NCI-H774 (cell line): Measurements from ENCODE around the gene MALRD1.
"Not testable (repeated sequence)": the region's sequence is repeated elsewhere in the genome, so short reads cannot be mapped to it uniquely, and the experiment has no call there.

ENCODE experiments used
- DNase-seq: peaks from one replicate; lab custom pipeline; 2025; lab: John Stamatoyannopoulos, UW

MALRD1 gene

DNA sequence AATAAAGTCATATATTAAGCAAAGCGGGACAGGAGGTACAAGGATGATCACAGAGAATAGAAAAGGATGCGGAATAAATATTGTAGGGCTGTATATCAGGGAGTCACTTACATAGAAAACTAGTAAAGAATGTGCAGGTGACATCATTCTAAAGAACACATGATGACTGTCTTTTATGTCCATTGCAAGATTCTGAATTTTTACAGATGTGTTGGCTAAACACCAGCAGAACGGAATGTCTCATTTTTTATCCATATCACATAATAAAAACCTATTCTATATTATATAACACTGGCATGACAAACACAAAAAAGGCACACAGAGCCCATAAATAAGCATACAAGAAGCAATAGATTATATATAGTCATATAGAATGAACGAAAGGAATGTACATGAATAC is 448.4 kb downstream of the MALRD1 start:
- DNase-seq, result no peak

DNA sequence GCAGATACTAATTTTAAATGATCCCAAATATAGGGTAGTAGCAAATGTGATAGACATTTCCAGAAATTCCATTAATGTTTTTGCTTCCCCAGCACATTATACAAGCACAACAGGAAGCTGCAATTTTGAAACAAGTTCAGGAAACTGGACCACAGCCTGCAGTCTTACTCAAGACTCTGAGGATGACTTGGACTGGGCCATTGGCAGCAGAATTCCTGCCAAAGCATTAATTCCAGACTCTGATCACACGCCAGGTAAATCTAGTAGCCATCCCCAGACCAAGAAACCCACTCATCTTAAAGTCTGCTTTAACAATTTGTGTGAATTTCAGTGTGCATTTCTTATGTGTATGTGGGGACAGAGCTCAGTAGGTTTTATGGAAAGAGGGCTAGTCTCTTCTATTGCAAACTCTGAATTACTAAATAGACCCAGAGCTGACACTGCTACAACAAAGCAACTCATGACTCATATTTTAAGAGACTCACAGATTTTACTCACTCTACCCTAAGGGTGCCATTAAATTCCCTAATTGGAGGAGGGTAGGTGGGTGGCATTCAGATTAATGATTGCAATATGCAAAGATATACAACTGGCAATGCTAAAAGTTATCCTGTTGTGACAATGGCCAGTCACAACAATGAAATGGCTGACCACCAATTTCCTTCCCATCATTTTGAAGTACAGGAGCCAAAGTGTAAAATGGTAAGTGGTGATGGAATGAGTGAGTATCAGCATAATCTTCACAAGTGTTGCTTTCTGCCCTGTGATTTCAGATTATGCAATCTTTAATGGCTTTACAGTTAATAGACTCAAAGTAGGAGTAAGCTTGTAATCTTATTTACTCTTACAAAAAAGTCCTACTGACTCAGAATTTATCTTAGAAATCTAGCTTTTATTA is 450.0 kb downstream of the MALRD1 start:
- no peak for DNase-seq

DNA sequence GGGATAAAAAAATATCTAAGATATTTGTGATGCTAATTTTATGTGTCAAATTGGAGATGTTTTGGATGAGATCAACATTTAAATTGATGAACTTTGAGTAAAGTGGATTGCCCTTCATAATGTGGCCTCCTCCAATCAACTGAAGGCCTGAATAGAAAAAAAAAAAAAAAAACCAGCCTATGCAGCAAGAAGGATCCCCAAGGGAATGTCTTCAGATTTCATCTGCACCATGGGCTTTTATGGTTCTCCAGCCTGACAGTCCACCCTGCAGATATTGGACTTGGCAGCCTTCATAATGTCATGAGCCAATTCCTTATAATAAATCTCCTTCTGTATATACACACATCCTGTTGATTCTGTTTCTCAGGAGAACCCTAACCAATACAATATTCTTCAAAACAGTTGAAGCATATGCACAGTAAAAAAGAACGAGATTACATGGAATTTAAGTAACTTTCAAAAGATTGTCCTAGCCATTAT is 450.7 kb downstream of the MALRD1 start:
- no peak for DNase-seq

DNA sequence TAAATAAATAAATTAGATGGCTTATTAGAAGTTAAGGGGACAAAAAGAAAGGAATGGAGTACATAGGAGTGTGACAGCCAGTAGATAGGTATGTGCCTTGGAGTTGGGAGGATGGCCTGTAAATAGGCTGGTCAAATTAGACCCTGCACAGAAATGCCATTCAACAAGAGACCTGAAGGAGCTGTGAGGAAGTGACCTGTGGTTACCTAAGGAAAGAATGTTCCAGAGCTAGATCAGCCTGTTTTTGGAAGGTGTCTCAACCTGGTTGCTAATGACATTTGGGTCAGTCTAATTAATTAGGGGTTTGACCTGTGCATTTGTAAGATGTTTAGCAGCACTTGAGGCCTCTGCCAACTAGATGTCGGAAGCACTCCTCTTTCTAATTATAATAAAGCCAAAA is 452.4 kb downstream of the MALRD1 start:
- DNase-seq, result no peak

DNA sequence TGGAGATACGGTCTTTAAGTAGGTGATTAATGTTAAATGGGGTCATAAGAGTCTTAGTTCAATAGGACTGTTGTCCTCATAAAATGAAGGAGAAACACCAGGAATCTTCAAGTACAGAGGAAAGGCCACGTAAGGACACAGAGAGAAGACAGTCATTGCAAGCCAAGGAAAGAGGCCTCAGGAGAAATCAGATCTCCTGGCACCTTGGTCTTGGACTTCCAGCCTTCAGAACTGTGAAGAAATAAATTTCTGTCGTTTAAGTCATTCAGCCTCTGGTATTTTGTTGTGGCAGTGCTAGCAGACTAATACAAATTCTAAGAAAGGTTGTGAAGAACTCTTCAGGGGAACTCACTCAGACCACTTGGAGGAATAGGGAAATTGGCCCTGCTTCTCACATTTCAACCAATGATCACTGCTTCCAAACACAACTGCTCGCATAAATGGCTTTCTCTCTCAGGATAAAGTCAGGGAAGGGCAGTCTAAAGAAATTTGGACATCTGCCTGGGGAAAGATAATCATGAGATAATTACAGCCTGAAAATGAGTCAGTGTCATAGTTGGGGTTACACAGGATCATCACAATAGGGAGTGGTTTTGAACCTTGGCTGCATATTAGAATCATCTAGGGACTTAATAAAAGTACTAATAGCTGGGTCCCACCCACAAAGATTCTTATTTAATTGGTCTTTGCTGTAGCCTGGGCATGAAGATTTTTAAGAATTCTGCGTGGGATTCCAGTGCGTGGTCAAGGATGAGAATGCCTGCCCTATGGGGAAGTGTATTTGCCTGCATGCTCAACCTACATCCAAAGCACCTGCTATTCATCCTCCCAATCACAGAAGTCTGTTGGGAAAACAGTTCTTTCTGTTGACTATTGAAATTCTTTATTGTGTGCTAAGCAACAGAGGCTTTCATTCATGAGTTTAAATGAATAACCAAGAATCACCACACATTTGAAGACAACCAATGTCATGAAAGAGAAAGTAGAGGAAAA is 457.0 kb downstream of the MALRD1 start:
- DNase-seq, result no peak

DNA sequence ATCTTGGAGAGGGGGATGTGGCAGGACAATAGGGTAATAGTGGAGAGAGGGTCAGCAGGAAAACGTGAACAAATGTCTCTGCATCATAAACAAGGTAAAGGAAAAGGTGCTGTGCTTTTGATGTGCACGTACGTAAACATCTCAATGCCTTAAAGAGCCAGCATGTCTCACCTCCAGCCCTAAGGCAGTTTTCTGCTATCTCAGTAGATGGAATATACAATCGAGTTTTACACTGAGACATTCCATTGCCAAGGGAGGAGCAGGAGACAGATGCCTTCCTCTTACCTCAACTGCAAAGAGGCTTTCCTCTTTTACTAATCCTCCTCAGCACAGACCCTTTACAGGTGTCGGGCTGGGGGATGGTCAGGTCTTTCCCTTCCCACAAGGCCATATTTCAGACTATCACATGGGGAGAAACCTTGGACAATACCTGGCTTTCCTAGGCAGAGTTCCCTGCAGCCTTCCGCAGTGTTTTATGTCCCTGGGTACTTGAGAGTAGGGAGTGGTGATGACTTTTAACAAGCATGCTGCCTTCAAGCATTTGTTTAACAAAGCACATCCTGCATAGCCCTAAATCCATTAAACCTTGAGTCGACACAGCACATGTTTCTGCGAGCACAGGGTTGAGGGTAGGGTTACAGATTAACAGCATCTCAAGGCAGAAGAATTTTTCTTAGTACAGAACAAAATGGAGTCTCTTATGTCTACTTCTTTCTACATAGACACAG is 461.6 kb downstream of the MALRD1 start:
- not testable (repeated sequence) for DNase-seq

DNA sequence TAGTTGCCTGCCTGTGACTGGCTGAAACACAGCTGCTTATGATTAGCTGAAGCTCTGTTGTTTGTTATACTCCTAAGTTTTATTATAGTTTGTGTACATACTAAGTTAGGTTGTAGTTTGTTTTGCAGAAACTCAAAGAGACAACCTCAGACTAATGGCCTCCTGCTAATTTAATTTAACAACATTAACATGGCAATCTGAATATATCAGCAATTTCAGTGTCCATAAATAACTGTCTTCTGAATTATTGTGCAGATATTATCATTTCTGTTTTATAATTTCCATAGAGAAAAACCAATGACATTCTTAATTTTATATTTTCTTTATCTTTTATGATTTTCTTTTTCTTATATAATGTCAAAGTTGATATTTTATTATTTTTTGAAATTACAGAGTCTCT is 469.5 kb downstream of the MALRD1 start:
- DNase-seq, result no peak

DNA sequence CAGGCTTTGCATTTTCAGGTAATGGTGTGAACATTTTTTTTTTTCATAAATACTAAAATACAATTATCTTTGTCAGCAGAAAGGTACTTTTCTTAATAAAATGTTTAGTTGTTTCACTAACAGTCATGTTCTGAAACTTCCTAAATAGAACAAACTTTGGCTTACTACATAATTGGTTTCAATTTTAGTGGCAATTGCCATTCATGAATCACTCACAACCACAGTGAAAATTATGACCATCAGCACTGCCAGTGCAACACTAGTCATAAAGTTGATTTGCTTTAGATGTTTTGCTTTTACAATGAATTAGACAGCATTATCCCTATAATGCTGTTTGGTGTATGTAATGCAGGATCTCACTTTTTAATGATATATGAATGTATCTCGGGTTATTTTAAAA is 470.0 kb downstream of the MALRD1 start:
- no peak for DNase-seq

DNA sequence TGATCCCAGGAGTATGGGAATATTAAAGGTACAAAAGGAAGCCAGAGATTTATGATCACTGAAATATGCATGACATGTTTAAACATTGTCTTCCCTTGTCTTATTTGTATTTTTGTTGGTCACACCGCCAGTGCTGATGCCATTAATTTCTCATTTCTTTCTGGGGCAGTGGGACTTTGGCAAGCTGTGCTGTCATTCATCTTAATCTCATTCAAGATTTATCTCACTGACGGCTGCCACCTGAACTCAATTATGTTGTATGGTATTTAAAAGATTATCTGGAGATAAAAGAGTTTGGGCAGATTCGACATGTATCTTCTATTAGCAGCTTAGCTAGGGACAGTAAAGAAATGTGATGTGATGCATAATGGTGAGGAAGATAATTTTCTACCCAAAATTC is 482.7 kb downstream of the MALRD1 start:
- DNase-seq, result no peak

DNA sequence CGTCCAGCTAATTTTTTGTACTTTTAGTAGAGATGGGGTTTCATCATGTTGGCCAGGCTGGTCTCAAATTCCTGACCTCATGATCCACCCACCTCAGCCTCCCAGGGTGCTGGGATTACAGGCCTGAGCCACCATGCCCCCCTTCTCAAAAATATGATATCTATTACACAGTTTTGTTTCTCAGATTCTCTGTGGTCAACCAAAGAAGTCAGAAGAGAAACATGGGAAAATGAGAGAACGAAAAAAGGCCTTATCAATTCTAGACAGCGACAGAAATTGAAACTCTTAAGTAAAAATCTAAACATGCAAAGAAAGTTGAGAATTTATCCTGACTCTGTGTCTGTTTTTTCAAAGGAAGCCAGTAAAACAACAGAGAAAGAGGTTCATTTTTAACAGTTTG is 483.8 kb downstream of the MALRD1 start:
- DNase-seq, result no peak

DNA sequence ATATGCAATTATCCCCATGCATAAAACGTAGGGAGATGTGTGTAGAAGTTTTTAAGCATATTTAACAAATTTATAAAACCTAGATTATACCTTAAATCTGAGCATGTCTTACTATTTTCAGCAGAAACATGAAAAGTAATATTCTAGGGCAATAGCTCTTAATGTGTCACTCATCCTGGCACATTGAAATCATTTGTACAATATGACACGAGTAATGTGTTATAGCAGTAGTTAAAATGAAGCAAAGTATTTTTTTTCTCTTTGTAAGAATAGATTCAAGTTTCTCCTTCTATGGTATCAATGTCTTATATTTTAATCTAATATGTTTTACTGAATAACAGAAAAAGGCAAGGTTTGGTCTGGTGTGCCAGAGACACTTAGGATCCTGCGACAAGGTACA is 492.7 kb downstream of the MALRD1 start:
- no peak for DNase-seq

DNA sequence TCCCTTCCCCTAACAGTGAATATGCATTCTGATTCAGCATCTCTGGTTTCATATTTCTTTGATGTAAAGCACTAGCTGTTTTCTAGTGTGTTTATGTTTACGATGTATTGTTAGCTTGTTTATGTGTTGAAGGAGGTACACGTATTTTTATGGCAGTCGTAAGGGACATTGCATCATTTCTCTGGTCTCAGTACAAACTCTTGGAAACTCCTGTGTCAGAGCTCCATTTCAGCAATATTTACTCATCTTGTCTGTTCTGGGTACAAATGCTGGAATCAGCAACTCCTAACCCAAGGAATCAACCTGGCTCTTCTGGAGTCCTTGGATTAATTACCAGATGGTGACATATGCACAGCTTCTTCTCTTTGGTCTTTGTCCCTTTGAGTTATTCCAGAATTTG is 497.6 kb downstream of the MALRD1 start:
- DNase-seq, result no peak

DNA sequence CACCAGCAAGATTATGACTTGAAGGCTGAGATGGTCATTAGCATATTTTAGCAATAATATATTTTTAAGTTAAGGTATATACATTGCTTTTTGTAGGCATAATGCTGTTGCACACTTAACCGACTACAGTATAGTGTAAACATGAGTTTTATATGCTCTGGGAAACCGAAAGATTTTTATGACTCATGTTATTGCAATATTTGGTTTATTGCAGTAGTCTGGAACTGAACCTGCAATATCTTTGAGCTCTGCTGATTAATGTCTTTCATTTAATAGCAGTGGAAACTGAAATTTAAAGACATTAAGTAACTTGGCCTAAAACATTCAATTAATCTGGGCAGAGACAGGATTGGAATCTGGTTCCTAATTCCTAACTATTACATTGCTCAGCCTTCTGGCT is 500.9 kb downstream of the MALRD1 start:
- DNase-seq, result no peak

DNA sequence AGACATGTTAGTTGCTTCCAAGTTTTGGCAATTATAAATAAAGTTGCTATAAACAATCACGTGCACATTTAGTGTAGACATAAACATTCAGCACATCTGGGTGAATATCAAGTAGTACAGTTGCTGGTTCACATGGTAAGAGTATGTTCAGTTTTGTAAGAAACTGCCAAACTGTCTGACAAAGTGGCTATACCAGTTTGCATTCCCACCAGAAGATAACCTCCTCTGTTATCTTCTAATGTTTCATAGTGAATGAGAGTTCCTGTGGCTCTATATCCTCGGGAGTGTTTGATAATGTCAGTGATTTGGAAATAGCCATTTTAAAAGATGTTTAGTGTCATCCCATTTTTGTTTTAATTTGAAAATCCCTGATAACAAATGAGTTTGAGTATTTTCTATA is 508.1 kb downstream of the MALRD1 start:
- no peak for DNase-seq

DNA sequence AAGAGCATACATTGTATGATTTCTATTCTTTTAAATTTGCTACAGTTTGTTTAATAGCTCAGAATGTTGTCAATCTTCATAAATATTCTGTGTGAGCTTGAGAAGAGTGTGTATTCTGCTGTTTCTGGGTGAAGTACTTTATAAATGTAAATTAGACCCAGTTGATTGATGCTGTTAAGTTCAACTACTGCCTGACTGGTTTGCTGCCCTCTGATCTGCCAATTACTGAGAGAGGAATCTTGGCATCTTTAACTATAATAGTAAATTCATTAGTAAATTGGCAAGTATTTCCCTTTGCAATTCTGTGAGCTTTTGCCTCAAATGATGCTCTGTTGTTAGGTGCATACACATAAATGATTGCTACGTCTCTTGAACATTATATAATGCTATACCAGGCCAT is 512.6 kb downstream of the MALRD1 start:
- no peak for DNase-seq

DNA sequence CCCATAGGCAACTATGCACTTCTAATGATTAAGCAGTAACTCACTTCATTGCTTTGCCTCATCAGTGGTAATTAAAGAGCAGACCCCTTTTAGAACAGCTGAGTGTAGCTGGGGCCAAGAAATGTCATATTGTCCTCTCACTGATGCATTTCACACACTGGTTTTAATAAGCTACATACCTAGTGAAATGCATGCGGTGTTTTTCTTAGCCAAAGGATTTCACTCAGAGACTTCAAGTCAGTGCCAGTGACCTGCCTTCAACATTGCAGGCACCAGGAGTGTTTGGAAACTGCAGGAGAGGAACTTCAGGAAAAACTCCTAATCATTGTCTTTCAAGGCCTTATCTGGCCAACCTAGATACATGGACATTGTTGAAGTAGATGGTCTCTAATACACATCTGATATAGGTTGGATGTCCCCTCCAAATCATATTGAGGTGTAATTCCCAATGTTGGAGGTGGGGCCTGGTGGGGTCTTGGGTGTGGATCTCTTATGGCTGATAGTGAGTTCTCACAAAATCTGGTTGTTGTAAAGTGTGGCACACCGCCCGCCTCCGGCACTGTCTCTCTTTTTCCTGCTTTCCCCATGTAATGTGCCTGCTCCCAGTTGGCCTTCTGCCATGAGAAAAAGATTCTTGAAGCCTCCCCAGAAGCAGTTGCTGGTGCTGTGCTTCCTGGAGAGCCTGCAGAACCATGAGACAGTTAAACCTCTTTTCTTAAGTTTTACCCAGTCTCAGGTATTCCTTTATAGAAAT is 515.0 kb downstream of the MALRD1 start:
- DNase-seq, result no peak

DNA sequence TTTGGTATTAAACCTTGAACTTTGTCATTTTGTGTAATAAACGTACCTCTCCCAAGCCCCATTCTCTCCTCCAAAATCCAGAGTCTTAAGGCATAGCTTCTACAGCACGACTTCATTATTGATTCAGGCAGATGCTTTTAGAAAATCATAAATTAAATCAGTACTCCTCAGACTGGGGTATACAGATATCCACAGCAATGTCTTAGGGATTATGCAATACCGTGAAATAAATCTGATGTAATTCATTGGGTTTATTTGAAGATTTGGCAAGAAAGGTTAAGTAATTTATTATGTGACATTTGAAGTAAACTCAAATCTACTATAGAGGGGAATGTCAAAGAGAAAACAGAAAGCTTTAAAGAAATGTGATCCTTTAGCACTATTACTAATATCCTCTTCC is 521.5 kb downstream of the MALRD1 start:
- no peak for DNase-seq

DNA sequence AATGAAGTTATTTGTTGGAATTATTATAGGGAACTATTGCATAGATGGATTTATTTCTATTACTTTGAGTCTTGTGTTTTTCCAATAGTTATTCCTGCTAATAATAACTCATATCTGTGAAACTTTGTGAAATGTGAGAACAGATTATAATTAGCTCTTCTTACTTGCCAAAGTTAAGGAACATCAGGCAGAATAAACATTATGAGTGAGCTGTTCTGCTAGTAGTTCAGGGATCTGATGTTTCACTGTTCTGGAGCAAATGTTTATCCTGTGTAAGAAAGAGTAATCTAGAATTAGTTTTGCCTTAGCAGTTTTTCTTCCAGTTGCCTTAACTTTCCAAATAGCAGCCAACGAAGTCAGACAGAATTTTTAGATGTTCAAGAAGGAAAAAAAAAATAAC is 522.4 kb downstream of the MALRD1 start:
- no peak for DNase-seq

DNA sequence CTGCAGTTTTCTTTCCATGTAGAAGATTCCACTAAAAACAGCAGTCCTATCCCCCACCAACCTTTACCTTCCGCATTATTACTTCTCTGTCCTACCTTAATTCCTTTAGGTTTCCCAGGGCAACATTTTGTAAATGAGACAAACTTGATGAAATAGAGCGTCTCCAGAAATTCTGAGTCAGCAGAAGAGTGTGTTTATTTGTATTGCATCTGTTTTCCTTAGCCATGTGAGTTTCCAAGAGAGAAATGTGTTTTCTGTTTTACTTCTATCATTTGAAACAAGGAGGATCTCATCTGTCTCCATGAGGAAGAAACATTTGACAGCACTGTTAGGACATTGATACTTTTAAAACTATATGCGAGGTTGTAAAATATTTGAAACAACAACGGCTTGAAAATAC is 523.5 kb downstream of the MALRD1 start:
- no peak for DNase-seq

DNA sequence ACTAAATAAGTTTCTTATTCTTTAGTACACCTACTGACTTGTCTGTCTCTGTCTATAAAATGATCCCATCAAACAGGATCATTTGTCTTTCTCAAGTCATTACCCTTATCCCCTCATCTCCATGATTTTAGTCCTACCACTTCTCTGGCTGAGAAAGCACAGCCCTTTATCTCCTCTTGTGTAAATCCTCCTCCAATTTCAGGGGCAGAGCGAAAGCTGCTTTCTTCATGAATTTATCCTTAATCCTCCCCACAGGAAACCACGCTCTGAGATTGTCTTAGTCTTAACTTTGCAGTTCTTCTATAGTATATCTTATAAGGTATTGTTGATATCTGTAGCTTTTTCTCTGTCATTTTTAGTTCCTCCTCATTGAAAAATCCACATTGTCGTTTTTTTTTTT is 528.0 kb downstream of the MALRD1 start:
- DNase-seq, result no peak

DNA sequence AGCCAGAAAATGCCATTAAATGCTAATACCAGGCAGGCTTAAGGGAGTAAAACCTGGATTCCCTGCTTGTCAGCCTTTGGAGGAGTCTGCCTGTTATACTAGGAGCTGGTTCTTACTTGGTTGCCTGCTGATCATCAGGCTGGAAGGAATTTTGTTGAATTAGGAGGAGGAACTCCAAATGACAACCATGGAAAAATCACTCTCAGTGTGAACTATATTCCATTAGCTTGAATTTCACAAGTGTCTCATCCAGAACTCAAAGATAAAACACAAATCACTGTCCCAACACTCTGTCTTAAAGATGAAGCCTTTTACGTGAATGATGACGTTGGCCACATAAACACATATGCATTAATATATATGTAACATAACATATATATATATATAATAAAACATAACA is 528.8 kb downstream of the MALRD1 start:
- DNase-seq, result no peak
